GM21528 (cell line): ENCODE measurements around the gene TCEAL8.
A peak's percentile ranks its signal among the peaks of the same experiment; 100 is the strongest.

ENCODE experiments used
- ATAC-seq: cut with Tn5 transposase; IDR thresholded peaks from one replicate; pipeline ENCODE4 v1.9.1; 2021; ENCODE audit warnings: mild to moderate bottlenecking, moderate library complexity; ENCODE audit not compliant: unreplicated experiment, low FRiP score

Gene TCEAL8

GRCh38 chrX:103215425-103215991 lies 39.4 kb downstream of the TCEAL8 start:
- ATAC-seq = no peak

- ATAC-seq = peak; percentile 97
Observed at GRCh38 chrX:103214870-103215424, 40.0 kb downstream of the TCEAL8 start, which contains the start of gene BEX4. Gene BEX4 (plus strand): TSS chrX:103215108. CDS start chrX:103216154, 1,046 bp downstream.

- no peak for ATAC-seq
Observed at GRCh38 chrX:103212749-103213457, 42.1 kb downstream of the TCEAL8 start.

- no peak for ATAC-seq
Observed at GRCh38 chrX:103211012-103211715, 43.8 kb downstream of the TCEAL8 start.

GRCh38 chrX:103210056-103210455 lies 44.9 kb downstream of the TCEAL8 start:
- ATAC-seq = no peak
